COLO668 (cell line): Measurements from ENCODE around the gene TYW5.

Experiments used
- DNase-seq: peaks from one replicate; lab custom pipeline; 2025; ENCODE audit not compliant: unreplicated experiment; lab: John Stamatoyannopoulos, UW

The TYW5 gene

DNA sequence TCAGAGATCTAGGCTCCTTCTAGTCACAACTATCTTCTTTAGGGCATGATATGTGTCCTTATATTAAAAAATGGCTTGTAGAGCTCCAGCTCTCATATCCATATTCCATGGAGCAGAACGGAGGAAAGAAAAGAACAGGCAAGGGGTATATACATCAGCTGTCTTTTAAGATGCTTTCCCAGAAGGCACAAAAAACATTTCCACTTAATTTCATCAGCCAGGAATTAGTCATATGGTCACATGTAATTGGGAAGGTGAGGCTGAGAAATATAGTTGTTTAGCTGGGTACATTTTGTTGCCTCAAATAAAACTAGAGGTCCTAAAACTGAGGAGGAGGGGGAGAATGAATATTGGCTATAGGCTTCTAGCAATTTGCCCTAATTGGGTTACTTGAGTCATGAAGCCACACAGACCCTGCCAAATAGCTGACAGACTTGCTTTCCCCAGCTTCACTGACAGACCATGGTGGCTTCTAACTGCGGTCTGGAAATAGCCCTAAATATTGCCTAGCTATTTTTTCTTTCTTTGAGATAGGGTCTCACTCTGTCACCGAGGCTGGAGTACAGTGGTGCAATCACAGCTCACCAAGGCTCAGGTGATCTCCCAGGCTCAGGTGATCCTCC lies 20.1 kb upstream of the TYW5 start:
- DNase-seq: no peak

DNA sequence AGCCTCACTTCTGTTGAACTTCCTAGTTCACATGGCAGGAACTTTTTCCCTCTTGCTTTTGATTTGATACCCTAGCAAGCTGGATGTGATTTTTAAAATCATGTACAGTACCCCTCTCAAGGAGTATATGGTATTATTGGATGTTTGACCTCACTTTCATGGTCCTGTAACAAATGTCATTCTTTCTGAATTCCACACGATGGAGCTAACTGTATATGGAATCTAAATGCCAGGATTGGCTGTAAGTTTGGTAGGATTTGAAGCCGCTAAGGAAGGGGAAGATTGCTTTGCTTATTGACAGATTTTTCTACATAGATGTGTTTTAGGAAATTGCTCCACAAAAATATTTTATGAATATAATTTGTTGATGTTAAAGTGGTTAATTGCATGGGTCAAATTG lies 18.4 kb upstream of the TYW5 start:
- DNase-seq: no peak

DNA sequence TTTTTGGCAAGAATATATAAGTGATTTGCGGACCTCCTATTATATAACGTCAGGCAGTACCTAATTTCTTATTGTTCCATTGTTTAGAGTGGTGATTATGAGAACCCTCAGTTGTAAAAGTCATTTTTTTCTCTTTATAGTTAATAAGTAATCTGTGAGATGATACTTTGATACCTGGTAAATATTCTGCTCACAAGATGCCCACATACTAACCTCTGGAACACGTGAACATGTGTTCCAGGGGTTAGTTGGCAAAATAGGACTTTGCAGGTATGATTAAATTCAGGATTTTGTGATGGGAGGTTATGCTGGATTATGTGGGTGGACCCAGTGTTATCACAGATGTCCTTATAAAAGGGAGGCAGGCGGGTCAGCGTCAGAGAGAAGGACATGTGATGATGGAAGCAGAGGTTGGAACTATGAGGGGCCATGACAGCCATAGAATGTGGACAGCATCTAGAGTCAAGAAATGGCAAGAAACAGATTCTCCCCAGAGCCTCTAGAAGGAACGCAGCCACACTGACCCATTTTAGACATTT lies 16.9 kb upstream of the TYW5 start:
- DNase-seq: no peak

DNA sequence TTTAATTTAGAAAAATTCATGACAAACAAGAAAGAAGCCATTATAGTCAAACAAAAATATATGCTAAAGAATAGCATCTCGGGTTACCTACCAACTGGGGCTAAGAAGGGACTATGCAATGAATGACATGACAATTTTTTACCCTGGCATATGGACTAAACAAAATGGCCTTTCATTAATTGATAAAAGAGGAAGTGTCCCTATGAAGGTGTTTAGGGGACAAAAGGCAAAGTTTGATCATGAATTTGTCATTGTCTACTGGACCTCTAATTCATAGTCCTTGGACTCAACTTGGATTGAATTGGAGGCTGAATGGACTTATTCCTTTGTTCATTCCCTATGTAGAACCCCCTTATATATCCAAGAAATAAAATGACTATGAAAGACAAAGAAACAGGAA lies 12.8 kb upstream of the TYW5 start:
- no peak for DNase-seq

DNA sequence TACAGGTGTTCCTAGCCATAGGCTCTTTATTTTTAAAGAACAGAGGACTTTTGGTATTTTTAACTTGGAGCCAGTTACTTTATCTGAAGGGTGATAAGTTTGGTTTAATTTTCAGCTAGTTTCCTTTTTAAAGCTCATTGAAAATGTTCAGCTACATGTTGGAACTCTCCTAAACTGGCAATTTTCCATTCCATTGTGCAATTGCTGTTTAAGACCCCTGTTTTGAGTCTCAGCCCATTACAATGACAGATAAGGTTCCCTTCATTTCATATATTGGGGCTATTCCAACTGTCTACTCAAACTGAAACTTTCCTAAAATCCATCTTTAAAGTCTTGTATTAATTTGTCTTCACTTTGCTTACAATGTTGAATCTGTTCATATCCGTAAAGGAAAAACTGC lies 11.7 kb upstream of the TYW5 start:
- no peak for DNase-seq

DNA sequence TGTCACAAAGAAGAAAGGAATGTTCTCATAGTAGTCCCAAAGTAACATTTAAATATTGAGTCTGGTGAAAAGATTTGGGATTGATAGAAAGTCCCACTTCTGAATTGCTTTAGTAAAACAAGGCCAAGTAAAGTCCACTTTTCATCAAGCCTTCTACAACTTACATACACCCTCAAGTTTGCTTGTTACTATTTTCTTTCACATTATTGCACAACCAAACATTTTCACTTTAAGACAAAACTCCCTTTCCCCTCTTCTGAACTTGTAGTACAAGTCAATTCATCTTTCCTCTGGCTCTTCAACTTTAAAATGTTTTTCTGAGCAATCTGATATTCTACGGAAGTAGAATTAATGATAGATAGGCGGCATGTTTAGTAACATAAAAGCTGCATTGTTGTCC lies 11.1 kb upstream of the TYW5 start:
- DNase-seq: no peak

DNA sequence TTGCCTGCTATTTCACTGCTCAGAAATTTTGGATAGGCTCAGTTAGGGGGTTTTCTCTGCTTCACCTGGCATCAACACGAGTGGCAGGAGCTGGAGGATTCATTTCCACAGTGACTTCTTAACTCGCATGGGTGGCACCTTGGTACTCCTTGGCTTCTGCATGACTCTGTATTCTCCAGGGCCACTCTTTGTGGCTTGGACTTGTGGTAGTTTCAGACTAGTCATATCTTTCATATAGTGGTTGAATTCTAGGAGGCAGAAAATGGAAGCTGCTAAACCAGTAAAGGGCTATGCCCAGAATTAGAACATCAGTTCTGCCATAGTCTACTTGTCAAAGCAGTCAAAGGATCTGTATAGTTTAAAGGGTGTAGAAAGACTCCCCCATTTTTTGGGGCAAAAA lies 6.9 kb upstream of the TYW5 start:
- no peak for DNase-seq

DNA sequence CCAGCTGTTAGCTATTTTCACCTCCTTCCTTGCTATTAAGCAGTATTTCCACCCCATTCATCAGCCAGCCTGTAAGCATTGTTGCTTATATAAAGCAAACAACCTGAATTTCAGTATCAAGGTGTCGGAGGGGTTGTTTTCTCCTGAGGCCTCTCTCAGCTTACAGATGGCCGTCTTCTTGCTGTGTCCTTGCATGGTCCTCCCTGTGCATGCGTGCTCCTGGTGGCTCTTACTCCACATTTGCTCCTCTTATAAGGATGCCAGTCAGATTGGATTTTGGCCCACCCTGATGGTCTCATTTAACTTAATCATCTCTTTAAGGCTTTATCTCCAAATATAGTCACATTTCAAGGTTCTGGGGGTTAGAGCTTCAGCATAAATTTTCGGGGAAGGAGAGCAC lies 2.7 kb upstream of the TYW5 start:
- no peak for DNase-seq

DNA sequence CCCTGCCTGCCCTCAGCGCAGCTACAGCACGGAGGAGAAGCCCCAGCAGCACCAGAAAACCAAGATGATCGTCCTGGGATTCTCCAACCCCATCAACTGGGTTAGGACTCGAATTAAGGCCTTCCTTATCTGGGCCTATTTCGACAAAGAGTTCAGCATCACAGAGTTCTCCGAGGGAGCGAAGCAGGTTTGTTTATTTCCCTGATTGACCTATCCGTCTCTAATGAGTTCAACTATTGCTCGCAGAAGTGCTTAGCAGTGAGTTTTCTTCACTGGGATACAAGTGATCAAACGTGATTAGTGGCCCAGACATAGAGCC lies 730 bp upstream of the TYW5 start:
- DNase-seq: no peak

DNA sequence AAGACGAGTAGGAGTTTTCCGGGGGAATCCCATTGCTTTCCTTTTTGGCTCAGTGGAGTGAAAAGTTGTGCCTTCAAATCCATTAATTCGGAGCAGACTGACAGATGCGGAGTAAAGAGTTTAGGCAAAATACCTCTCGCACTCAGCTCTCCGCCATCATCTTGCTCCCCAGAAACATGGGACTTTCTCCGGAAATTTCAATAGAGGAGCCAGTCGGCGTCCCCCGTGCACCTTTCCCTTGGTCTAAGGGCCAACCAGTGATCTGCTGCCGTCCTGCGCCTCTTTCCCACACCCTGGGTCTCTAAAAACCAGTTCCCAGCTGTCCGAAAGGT lies 318 bp downstream of the TYW5 start:
- DNase-seq: no peak

DNA sequence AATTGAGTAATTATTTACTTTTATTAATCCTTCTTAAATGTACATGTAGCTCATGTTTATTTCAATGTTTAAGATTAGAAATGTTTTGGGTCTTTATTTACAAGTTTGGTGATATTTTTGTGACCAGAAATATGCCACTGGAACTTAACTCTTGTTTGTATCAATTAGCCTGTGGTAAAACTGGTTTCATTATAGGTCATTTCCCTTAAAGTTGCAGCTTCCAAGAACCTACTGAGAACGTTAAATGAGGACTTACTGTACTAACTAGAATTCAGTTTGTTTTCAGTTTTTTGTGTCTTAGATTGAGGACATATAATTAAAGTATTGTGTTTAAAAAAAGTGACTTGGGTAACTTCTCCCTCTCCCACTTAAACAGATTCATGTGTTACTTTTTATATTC lies 4.3 kb downstream of the TYW5 start:
- DNase-seq: no peak

DNA sequence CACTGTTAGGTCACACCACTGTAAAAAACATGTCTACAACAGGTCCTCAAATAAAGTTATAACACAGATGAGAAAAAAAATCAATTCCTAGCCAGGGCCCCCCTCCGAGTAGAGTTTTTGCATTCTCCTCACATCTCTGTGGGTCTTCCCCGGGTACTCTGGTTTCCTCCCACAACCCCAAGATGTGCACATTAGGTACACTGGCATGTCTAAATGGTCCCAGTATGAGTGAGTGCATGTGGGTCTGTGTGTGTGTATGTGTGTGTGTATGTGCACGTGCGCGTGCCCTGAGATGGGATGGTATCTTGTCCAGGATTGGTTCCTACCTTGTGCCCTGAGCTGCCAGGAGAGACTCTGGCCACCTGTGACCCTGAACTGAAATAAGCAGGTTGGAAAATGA lies 4.9 kb downstream of the TYW5 start:
- no peak for DNase-seq

DNA sequence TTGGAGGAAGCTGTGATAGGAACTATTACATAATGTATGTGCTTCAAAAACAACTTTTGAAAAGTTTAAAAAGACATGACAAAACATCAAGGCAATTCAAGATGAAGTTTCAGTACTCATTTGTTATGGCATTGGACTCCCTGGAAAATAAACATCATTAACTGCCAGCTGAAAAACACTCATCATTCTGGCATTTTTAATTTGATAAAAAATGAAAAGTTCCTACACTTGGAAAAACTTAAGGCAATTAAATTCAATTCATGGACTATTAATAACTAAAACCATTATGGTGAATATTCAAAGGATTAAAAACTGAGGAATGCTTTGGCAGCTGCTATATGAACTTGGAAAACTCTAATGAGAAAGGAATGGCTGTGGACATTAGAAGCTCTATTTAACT lies 8.5 kb downstream of the TYW5 start:
- DNase-seq: no peak

DNA sequence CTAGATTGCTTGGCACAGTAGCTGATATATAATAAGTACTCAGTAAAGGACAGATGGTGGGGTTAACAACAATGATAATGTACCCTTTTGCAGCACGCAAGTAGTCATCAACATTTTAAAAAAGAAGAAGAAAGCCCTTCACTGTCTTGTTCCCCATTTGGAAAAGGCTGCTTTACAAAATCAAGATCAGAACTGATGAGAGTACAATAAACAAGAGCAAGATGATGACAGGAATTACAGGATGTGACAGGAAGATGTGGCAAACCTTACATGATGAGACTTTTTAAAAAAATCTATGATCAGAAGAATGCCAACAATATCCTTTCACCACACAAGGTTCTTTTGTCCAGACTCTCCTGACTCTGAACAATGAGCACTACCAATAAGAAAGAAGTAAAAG lies 9.1 kb downstream of the TYW5 start:
- no peak for DNase-seq

DNA sequence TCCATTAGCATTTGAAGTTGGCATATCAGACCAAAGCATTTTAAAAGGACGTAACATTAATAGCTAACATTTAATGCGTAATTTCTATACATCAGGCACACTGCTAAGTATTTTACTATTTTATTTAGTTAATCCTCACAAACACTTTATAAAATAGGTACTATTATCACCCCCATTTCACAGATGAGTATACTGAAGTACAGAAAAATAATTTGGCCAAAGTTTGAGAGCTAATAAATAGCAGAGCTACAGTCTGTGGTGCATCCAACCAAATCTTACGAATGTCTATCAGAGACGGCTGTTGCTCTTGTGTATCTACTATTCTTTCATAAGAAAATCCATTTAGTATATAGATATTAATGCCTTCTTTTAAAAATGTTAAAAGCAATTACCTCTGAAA lies 11.9 kb downstream of the TYW5 start:
- DNase-seq: no peak

DNA sequence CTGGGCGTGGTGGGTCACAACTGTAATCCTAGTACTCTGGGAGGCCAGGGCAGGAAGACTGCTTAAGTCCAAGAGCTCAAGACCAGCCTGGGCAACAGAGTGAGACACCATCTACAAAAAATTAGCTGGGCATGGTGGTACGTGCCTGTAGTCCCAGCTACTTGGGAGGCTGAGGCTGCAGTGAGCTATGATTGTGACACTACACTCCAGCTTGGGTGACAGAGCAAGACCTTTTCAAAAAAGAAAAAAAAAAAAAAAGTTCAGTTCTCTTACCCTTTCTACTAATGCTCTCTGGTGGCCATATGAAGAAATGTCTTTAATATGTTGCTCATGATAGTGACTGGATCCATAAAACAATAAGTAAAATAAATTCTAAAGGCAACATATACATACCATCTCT lies 14.9 kb downstream of the TYW5 start:
- no peak for DNase-seq

DNA sequence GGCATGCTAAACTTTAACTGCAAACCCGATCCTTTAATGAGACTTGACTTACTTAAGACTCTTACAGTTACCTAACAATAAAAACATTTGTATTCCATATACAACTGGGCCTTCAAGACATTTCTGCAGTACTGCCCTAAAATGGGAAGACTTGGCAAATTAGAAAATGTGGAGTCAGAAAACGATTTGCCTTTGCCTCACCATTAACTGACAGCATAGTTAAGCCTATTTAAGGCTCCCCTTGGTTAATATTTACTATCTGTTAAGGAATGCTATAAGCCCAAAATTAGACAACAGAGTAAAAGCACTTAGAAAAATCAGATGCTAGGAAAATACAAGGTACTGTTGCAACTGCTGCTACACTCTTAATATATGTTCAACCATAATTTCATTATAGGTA lies 18.7 kb downstream of the TYW5 start:
- DNase-seq: no peak

DNA sequence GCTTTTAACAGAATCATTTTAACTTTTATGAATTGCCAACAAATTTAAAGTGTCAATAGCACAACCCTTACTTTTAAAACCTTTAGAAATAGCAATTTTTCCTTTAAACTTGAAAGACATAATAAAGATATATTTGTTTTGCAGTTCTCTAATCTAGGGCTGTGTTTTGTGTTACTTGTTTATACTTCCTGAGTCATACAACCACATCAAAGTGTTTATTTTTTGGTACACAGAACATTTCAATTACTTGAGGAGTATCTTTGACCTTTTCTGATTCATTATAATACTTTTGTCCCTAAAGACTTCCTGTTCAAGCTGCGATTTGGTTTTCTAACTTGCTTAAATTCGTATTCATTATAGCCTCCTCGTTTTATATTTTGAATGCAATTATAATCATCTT lies 21.8 kb downstream of the TYW5 start:
- no peak for DNase-seq

DNA sequence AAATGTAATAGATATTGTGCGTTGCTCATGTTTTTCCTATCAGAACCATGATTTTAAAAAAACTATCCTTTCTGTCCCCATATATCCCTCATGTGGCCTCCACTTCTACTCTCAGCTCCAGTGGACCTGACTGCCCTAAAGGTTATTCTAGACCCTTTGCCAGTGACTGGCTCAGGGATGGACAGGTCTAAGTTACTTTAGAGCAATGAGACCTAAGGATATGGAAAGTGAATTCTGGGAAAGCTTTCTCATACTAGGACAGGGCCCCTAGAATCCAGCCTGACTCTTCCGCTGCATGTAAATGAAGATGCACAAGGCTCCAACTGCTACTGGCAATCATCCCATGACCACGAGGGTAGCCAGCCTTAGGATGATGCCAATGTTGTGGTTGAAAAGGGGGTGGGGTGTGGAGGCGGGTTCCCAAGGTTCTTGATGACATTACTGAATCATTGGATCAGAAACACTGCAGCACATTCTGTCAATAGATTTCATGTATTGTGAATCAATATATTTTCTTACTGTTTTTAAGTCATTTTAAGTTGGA lies 22.9 kb downstream of the TYW5 start:
- no peak for DNase-seq

DNA sequence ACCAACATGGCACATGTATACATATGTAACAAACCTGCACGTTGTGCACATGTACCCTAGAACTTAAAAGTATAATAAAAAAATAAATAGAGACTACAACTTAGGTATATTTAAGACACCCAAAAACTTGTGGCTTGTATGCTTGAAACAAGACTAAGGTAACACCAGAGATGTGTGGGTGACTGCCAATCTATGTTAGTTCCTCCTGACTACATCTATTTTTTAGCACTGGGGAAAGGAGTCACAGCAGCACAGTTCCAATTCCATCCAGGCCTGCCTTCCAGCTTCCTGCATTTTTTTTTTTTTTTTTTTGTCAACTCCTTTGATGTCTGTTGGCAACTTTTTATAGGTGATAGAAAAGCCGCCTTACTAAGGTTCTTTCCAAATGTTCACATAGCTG lies 26.0 kb downstream of the TYW5 start:
- no peak for DNase-seq

DNA sequence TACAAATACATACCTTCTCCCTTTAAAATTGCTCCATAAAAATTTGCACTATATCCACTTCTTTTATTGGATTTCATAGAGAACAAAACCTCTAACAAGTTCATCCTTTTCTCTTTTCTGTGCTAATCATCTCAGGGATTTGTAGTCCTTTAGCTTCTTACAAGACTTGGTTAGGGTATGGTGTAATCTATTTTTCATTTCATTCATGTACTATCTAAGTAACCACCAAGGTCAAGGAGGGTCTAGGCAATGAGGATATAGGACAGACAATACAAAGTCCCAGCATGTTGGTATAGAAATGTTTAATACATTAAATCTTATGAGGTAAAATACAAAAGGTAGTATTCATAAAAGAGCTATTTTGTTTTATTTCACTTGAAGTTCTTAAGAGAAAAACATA lies 26.7 kb downstream of the TYW5 start:
- DNase-seq: no peak

DNA sequence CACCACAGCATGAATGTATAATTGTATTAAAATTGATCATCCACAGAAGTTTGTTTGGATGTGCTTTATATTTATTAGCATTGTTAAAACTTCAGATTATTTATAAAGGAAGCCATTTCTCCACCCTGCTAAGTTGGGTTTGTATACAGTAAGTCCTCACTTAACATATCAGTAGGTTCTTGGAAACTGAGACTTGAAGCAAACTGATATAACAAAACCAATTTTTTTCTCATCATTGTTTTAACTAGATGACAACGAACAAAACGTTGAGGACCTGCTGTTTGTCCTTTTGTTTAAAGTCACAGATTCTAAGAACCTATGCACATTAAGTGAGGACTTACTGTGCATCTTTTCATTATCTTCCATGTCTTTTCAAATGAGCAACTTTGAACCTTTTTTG lies 27.1 kb downstream of the TYW5 start:
- no peak for DNase-seq

DNA sequence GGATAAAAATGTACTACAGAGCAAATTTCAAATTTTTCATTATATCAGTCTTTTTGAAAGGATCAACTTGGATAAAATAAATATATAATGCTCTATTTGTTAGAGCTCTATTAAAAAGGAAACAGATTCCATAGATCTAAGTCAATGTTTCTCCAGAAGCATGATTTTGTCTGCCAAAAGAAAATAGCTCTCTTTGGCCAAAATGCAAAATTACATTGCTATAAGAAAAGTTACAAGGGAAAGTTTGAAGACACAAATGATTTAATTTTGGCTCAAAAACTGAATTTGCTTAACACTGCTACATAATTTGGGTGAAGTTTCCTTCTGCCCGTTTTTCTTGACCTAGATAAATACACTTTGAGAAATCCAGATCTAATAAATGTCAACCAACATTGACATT lies 28.5 kb downstream of the TYW5 start:
- DNase-seq: no peak

DNA sequence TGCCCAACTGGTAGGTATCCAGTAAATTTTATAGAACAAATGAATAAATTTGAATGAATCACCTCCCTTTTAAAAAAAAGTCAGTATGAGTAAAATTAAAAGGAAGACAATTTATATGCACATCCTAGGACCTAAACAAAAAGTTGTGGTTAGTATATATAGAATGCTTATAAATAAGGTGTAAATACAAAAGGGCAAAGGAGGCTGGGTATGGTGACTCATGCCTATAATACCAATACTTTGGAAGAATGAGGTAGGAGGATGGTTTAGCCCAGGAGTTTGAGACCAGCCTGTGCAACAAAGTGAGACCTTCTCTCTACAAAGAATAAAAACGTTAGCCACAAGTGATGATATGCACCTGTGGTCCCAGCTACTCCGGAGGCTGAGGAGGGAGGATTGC lies 31.4 kb downstream of the TYW5 start:
- no peak for DNase-seq
